HG03520 (cell line): Measurements from ENCODE around the gene PAM.

Experiments used
- ATAC-seq: cut with Tn5 transposase; IDR thresholded peaks from one replicate; pipeline ENCODE4 v1.9.1; 2021; ENCODE audit warnings: mild to moderate bottlenecking, moderate library complexity; ENCODE audit not compliant: unreplicated experiment

The PAM gene

GRCh38 chr5:102777099-102777498 is 22.0 kb downstream of the PAM start:
- no peak for ATAC-seq

- ATAC-seq: peak; percentile 62
Measured at GRCh38 chr5:102778478-102778877, 23.4 kb downstream of the PAM start.

- ATAC-seq: no peak
Measured at GRCh38 chr5:102781359-102781758, 26.3 kb downstream of the PAM start.

GRCh38 chr5:102781786-102782185 is 26.7 kb downstream of the PAM start:
- ATAC-seq: no peak

GRCh38 chr5:102782217-102782872 is 27.2 kb downstream of the PAM start:
- no peak for ATAC-seq

- no peak for ATAC-seq
Measured at GRCh38 chr5:102787134-102787533, 32.0 kb downstream of the PAM start.

GRCh38 chr5:102788788-102789187 is 33.7 kb downstream of the PAM start:
- no peak for ATAC-seq

GRCh38 chr5:102789469-102789868 is 34.4 kb downstream of the PAM start:
- no peak for ATAC-seq

GRCh38 chr5:102790748-102791147 is 35.6 kb downstream of the PAM start:
- ATAC-seq: no peak

GRCh38 chr5:102792705-102793104 is 37.6 kb downstream of the PAM start:
- no peak for ATAC-seq

- no peak for ATAC-seq
Measured at GRCh38 chr5:102794047-102794446, 38.9 kb downstream of the PAM start.

GRCh38 chr5:102794677-102795331 is 39.7 kb downstream of the PAM start:
- no peak for ATAC-seq

- no peak for ATAC-seq
Measured at GRCh38 chr5:102795526-102795925, 40.4 kb downstream of the PAM start.

- ATAC-seq: no peak
Measured at GRCh38 chr5:102796009-102796408, 40.9 kb downstream of the PAM start.

GRCh38 chr5:102796498-102796897 is 41.4 kb downstream of the PAM start:
- no peak for ATAC-seq

GRCh38 chr5:102797322-102797884 is 42.3 kb downstream of the PAM start:
- no peak for ATAC-seq

- ATAC-seq: no peak
Measured at GRCh38 chr5:102798104-102798785, 43.1 kb downstream of the PAM start.

- no peak for ATAC-seq
Measured at GRCh38 chr5:102799017-102799416, 43.9 kb downstream of the PAM start.

GRCh38 chr5:102800427-102800826 is 45.3 kb downstream of the PAM start:
- no peak for ATAC-seq

- ATAC-seq: no peak
Measured at GRCh38 chr5:102801371-102801770, 46.3 kb downstream of the PAM start.

- ATAC-seq: no peak
Measured at GRCh38 chr5:102802708-102803458, 47.8 kb downstream of the PAM start.
